GM19395 (cell line): ENCODE results near the gene TAPT1.

ENCODE experiments used
- ATAC-seq: cut with Tn5 transposase; IDR thresholded peaks from one replicate; pipeline ENCODE4 v1.9.1; 2021; ENCODE audit warnings: mild to moderate bottlenecking, moderate library complexity; ENCODE audit not compliant: unreplicated experiment

TAPT1 gene

GRCh38 chr4:16248605-16249004 lies 22.3 kb upstream of the TAPT1 start:
- no peak for ATAC-seq

GRCh38 chr4:16245241-16245640 lies 19.0 kb upstream of the TAPT1 start:
- ATAC-seq: no peak

GRCh38 chr4:16243285-16243684 lies 17.0 kb upstream of the TAPT1 start:
- ATAC-seq: no peak

DNA sequence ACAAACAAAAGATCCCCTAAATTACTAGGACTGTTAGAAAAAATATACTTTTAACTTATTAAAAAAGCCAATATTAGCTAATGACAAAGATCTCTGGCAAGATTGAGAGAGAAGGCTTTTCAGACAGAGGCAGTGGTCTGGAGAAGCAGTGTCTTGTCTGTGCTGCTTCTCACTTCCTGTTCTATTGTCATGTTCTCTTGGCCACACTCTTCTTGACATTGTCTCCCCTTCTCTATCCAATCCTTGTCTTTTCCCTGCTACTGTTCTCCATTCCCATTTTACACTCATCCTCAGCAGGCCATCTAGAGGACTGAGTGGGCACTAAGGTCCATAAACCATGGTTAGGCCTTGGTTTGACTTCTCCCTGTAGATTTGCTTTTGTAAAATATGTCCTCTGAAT lies 14.0 kb upstream of the TAPT1 start:
- no peak for ATAC-seq

GRCh38 chr4:16239086-16239485 lies 12.8 kb upstream of the TAPT1 start:
- no peak for ATAC-seq

- ATAC-seq: no peak
Observed at GRCh38 chr4:16238327-16238726, 12.1 kb upstream of the TAPT1 start.

DNA sequence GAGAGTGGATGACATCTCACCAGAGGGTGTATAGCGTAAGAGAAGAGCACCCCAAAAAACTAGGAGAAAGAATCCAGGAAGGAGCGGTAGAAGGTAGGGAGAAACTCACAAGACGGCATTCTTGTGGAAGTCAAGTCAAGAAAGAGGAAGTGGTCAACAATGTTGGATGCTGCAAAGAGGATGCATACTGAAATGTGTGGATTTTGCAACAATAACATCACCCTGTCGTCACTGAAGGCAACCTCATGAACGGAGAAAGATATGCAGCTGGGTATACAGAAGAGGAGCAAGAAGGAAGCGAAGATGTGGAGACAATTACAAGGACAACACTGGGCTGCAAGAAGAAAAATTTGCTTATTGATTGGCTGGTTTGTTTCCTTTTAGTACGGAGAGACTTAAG lies 11.4 kb upstream of the TAPT1 start:
- no peak for ATAC-seq

GRCh38 chr4:16236402-16237023 lies 10.2 kb upstream of the TAPT1 start:
- no peak for ATAC-seq

DNA sequence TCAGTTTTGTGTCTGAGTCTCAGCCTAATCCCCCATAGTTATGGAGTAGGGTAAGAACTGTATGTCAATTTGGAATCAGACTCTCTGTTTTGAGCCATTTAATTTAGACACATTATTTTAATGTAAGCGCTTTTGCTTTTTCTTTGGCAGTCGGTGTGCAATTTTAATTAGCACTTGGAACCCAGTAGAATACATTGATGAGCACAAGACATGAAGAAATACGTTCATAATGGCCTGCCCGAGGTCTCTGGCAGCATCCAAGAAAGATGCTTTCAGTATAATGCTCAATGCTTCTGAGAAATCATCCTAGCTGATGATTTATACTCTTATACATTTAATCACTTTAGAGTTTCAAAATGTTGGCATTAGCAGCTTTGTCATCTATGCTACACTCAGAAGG lies 8.9 kb upstream of the TAPT1 start:
- no peak for ATAC-seq

- no peak for ATAC-seq
Observed at GRCh38 chr4:16233569-16234177, 7.4 kb upstream of the TAPT1 start.

- no peak for ATAC-seq
Observed at GRCh38 chr4:16231570-16232245, 5.4 kb upstream of the TAPT1 start.

GRCh38 chr4:16230308-16230707 lies 4.0 kb upstream of the TAPT1 start:
- ATAC-seq: no peak

DNA sequence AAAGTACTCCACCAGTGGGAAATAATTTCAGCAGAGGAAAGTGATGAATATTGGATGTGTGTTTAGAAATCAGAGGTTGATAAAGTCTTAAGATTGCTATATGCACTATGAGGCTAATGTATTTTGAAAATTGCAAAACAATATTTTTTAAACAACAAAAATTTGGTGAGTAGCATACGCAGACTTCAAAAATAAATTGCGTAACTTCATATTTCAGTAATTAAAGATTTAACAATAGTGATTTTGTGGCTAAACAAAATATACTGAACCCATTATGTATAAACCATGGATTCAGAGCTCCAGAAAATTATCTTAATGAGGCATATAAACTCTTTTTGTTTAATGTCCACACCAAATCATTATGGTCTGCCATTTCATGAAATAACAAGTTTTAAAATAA lies 3.3 kb upstream of the TAPT1 start:
- ATAC-seq: no peak

GRCh38 chr4:16227462-16227868 lies 1.2 kb upstream of the TAPT1 start:
- ATAC-seq: peak; percentile 14

GRCh38 chr4:16226816-16227461 lies 668 bp upstream of the TAPT1 start:
- peak; percentile 57 for ATAC-seq

- ATAC-seq: no peak
Observed at GRCh38 chr4:16225167-16225862, 956 bp downstream of the TAPT1 start.

GRCh38 chr4:16224264-16225166 lies 1.8 kb downstream of the TAPT1 start:
- ATAC-seq: no peak

DNA sequence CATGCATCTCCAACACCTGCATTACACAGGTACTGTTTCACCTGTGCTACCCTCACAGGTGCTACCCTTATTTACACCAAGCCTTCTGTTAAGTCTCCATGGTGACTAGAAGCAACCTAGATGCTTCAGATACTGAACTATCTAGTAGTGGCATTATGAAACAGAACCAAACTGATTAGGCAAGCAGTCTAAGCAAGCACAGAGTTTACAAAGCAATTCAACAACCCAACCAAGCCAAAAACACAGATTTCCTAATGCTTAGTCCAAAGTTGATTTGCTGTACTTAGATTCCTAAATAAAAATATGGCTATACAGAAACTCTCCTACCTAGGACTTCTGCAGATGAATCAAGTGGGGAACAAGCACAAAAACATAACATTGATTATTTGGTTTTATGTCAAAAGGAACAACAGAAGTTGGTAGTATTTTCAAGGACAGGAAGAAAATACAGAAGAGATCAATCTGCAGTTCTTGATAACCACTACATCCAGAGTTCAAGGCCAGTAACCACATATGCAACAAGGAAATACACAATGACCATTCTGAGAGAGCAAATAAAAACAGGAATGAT lies 3.2 kb downstream of the TAPT1 start:
- ATAC-seq: no peak

GRCh38 chr4:16218950-16219349 lies 7.3 kb downstream of the TAPT1 start:
- no peak for ATAC-seq
